ENCODE data around the gene CA4.
A peak's percentile ranks its signal among the peaks of the same experiment; 100 is the strongest.

CA4 gene

DNA sequence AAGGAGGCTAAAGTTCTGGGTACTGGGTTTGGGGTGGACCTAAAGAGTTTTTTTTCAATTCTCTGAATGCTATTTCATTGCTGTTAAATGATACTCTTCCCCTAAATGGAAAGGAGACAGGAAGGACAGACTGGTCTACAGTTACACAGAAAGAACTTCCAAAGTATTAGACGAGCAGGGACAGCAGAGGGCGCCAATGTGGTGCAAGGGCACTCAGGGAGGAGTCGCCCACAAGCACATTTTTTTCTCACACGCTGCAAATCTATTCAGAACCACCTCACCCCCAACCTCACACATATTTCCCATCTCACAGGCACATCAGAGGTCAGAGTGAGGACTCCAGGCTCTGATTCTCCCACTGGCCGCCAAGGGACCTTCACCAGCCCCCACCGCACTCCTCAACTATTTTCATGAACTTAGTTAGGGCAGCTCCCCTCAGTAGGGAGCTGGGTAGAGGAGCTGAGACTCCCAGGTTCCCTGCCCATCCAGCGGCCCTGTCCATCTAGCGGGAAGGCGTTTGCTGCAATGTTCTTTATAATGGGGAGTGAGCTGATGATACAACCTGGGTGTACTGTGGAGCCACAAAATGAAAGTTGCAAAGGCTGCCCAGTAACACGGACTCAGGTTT is 6.8 kb upstream of the CA4 start:
- Histone ChIP-seq H2AFZ (ENCODE audit: low read length) (no peak overlapping the region), H3K79me2 (ENCODE audit: insufficient read depth, low read length) (no peaks in the 10 kb centered on the region), H3K9ac (ENCODE audit: low read length) (peak overlapping the region; percentile 36; the same call in 1 of the 2 replicates), H4K20me1 (ENCODE audit: insufficient read depth, low read length) (no peaks in the 10 kb centered on the region), H3K4me3 (ENCODE audit: low read depth, low read length, poor library complexity, severe bottlenecking) (peak overlapping the region; percentile 29), H3K4me2 (ENCODE audit: low read length) (peak overlapping the region; percentile 61), H3F3A (ENCODE audit: insufficient read depth, low read length) (no peaks in the 10 kb centered on the region), H3K4me1 (ENCODE audit: insufficient read depth, low read length, severe bottlenecking) (peaks cover 14% of the 10 kb centered on the region), H3K9me2 (ENCODE audit: low read depth, low read length) (no peaks in the 10 kb centered on the region), H3K27me3 (ENCODE audit: insufficient read depth, low read length) (peaks cover 5% of the 10 kb centered on the region), H3K9me3 (ENCODE audit: low read length) (no peaks in the 10 kb centered on the region), H3K36me3 (ENCODE audit: insufficient read depth, low read length) (no peaks in the 10 kb centered on the region), H3K27ac (ENCODE audit: low read depth, low read length, poor library complexity, severe bottlenecking) (no peak overlapping the region)
- no peak for TF ChIP-seq EZH2 (IDR thresholded peaks at IDR 0.05; ENCODE audit: borderline replicate concordance, low read length)
- TF ChIP-seq, protein P1, sequence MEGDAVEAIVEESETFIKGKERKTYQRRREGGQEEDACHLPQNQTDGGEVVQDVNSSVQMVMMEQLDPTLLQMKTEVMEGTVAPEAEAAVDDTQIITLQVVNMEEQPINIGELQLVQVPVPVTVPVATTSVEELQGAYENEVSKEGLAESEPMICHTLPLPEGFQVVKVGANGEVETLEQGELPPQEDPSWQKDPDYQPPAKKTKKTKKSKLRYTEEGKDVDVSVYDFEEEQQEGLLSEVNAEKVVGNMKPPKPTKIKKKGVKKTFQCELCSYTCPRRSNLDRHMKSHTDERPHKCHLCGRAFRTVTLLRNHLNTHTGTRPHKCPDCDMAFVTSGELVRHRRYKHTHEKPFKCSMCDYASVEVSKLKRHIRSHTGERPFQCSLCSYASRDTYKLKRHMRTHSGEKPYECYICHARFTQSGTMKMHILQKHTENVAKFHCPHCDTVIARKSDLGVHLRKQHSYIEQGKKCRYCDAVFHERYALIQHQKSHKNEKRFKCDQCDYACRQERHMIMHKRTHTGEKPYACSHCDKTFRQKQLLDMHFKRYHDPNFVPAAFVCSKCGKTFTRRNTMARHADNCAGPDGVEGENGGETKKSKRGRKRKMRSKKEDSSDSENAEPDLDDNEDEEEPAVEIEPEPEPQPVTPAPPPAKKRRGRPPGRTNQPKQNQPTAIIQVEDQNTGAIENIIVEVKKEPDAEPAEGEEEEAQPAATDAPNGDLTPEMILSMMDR (IDR thresholded peaks at IDR 0.05; ENCODE audit: low read length): peak; percentile 89

DNA sequence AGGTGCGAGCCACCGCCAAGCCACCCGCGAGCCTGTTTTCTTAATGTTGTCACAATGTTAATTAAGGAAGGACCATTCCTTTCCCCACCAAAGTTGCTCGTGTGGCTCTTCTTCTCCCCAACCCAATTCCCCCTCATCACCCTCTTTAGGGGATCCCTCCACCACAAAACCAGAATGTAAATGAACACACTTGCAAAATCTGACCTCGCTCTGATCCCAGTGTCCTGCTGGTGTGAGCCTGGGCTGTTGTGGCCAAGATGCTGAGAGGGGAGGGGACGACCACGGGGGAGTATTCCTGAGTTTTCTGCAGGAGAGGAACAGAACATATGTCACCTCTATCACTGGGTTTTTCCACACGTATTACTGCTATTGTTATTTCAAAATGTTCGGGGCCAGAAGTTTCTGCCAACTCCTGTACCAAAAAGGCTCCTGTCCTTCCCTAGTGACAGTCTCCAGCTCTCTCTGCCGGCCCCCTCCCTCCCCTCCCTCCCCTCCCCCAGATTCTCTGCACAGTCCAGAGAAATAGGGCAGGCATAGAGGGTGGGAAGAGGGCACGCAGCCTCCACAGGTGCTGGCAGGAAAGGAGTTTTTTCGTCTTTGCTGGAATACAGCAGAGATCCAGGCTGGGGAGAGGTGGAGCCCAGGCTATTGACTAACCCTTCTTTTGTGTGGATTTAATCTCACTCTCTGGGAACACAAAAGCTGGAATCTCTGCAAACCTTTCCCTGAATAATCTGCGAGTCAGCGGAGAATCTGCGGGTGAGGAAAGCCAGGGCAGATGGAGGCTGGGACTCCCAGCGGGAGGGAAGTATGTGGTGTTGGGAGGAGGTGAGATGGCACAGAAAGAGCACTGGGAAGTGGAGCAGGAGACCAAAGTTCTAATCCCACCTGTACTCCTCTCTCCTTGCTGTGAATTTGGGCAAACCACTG is 4.5 kb upstream of the CA4 start:
- Histone ChIP-seq H3K27ac (ENCODE audit: low read depth, low read length, poor library complexity, severe bottlenecking) (no peak overlapping the region), H3K4me2 (ENCODE audit: low read length) (no peak overlapping the region), H3K36me3 (ENCODE audit: insufficient read depth, low read length) (no peaks in the 10 kb centered on the region), H3K79me2 (ENCODE audit: insufficient read depth, low read length) (no peaks in the 10 kb centered on the region), H3K9me2 (ENCODE audit: low read depth, low read length) (no peaks in the 10 kb centered on the region), H2AFZ (ENCODE audit: low read length) (no peak overlapping the region), H3K9ac (ENCODE audit: low read length) (no peak overlapping the region), H3K9me3 (ENCODE audit: low read length) (no peaks in the 10 kb centered on the region), H4K20me1 (ENCODE audit: insufficient read depth, low read length) (no peaks in the 10 kb centered on the region), H3K4me1 (ENCODE audit: insufficient read depth, low read length, severe bottlenecking) (peaks cover 14% of the 10 kb centered on the region), H3K4me3 (ENCODE audit: low read depth, low read length, poor library complexity, severe bottlenecking) (no peak overlapping the region), H3K27me3 (ENCODE audit: insufficient read depth, low read length) (peaks cover 5% of the 10 kb centered on the region), H3F3A (ENCODE audit: insufficient read depth, low read length) (no peaks in the 10 kb centered on the region)
- no peak for TF ChIP-seq EZH2 (IDR thresholded peaks at IDR 0.05; ENCODE audit: borderline replicate concordance, low read length)
- TF ChIP-seq, protein P1 (IDR thresholded peaks at IDR 0.05; ENCODE audit: low read length): no peak

DNA sequence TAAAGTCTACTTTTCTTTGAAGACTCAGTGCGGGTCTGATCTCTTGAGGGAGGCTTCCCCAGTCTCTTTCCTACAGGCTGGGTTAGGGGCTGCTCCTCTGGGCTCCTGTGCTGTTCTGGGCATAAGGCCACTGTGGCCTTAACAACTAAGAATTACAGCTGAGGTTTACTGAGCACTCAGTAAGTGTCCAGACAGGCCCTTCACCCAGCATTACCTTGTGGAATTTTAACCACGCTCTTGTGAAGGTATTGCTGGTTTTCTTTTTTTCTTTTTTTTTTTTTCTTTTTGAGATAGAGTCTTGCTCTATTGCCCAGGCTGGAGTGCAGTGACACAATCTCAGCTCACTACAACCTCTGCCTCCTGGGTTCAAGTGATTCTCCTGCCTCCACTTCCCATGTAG is 3.6 kb upstream of the CA4 start:
- no peak overlapping the region for H3K4me3 ChIP-seq (ENCODE audit: low read depth, low read length, poor library complexity, severe bottlenecking)
- no peaks in the 10 kb centered on the region for H3F3A ChIP-seq (ENCODE audit: insufficient read depth, low read length)
- no peaks in the 10 kb centered on the region for H3K9me2 ChIP-seq (ENCODE audit: low read depth, low read length)
- TF ChIP-seq, protein P1 (IDR thresholded peaks at IDR 0.05; ENCODE audit: low read length): no peak
- no peak for TF ChIP-seq EZH2 (IDR thresholded peaks at IDR 0.05; ENCODE audit: borderline replicate concordance, low read length)
- peaks cover 5% of the 10 kb centered on the region for H3K27me3 ChIP-seq (ENCODE audit: insufficient read depth, low read length)
- H3K79me2 ChIP-seq (ENCODE audit: insufficient read depth, low read length): no peaks in the 10 kb centered on the region
- H3K9ac ChIP-seq (ENCODE audit: low read length): no peak overlapping the region
- H4K20me1 ChIP-seq (ENCODE audit: insufficient read depth, low read length): no peaks in the 10 kb centered on the region
- no peaks in the 10 kb centered on the region for H3K9me3 ChIP-seq (ENCODE audit: low read length)
- no peaks in the 10 kb centered on the region for H3K36me3 ChIP-seq (ENCODE audit: insufficient read depth, low read length)
- peaks cover 21% of the 10 kb centered on the region for H3K4me1 ChIP-seq (ENCODE audit: insufficient read depth, low read length, severe bottlenecking)
- H3K4me2 ChIP-seq (ENCODE audit: low read length): no peak overlapping the region
- no peak overlapping the region for H3K27ac ChIP-seq (ENCODE audit: low read depth, low read length, poor library complexity, severe bottlenecking)
- no peak overlapping the region for H2AFZ ChIP-seq (ENCODE audit: low read length)
